Rectal smooth muscle tissue (tissue), 1 donor: ENCODE measurements around the gene TRAPPC5.
"Not testable (repeated sequence)": the region's sequence is repeated elsewhere in the genome, so short reads cannot be mapped to it uniquely, and the experiment has no call there.

Experiments
- H3K27ac ChIP-seq: one replicate; pipeline ENCODE4 v1.7.0; 2013; ENCODE audit warnings: low read depth, low read length, inconsistent platforms
- H3K27me3 ChIP-seq: one replicate; pipeline ENCODE4 v1.7.0; 2013; ENCODE audit warnings: low read length; ENCODE audit not compliant: control insufficient read depth, insufficient read depth
- H3K36me3 ChIP-seq: one replicate; pipeline ENCODE4 v1.7.0; 2013; ENCODE audit warnings: low read length; ENCODE audit not compliant: control insufficient read depth, insufficient read depth
- H3K4me1 ChIP-seq: one replicate; pipeline ENCODE4 v1.7.0; 2013; ENCODE audit warnings: low read length; ENCODE audit not compliant: control insufficient read depth, insufficient read depth
- H3K4me3 ChIP-seq: one replicate; pipeline ENCODE4 v1.7.0; 2013; ENCODE audit warnings: low read length
- H3K9ac ChIP-seq: one replicate; pipeline ENCODE4 v1.7.0; 2013; ENCODE audit warnings: low read length

TRAPPC5 gene

DNA sequence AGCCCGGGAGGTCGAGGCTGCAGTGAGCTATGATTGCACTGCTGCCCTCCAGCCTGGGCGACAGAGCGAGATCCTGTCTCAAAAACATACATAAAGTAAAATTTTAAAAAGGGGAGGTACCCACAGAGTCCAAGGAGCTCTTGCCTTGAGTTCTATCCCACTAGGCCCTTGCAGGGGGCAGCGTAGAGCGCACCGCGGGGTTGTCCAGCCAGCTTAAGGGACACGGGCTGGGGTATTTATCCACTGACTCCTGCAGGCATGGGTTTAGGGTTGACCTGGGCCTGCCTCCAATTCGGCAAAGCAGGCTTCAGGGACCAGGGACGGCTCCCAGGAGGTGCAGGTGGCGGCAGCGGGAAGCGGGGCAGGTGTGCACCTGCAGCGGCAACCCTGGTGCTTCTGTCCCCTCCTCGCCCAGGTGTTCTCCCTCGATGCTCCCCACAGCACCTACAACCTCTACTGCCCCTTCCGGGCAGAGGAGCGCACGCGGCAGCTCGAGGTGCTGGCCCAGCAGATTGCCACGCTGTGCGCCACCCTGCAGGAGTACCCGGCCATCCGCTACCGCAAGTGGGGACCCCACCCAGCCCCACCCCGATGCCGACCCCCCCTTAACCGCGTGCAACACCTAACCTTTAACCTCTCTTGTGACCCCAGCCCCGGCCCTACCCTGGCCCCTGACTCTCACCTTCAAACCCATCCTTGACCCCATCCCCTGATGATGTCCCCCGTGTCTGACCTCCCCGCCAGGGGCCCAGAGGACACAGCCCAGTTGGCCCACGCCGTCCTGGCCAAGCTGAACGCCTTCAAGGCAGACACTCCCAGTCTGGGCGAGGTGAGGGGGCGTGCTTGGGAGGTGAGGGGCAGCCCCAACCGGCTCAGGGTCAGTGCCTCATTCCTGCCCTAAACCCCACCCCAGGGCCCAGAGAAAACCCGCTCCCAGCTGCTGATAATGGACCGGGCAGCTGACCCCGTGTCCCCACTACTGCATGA lies 39.0 kb upstream of the TRAPPC5 start:
- Histone ChIP-seq H3K9ac (no peak overlapping the region), H3K27me3 (peaks cover under 1% of the 10 kb centered on the region), H3K4me3 (no peak overlapping the region), H3K36me3 (peaks cover 7% of the 10 kb centered on the region), H3K27ac (no peak overlapping the region), H3K4me1 (no peaks in the 10 kb centered on the region)

DNA sequence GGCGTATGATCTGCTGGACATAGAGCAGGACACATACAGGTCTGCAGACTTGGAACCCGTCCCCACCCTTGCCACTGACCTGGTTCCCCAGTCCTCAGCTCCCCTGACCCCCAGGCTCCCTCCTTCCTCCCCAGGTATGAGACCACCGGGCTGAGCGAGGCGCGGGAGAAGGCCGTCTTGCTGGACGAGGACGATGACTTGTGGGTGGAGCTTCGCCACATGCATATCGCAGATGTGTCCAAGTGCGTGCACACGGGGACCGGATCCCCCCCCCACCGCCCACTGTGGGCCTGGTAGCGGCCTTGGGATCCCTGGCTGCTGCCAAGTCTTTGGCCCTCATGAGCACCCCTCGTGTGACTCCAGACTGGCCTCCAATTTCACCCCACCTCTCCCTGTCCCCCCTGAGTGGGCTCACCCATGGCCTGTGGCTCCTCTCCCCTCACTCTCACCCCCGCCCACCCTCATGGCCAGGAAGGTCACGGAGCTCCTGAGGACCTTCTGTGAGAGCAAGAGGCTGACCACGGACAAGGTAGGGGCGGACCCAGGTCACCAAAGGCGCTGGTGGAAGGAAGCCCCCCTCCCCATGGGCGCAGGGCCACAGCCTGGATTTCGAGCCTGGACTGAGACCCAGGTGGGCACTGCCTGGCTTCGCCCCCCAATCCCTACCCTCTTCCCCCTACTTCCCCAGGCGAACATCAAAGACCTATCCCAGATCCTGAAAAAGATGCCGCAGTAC lies 38.2 kb upstream of the TRAPPC5 start:
- H3K27ac ChIP-seq, result no peak overlapping the region
- no peaks in the 10 kb centered on the region for H3K4me1 ChIP-seq
- no peaks in the 10 kb centered on the region for H3K27me3 ChIP-seq
- H3K9ac ChIP-seq, result no peak overlapping the region
- H3K4me3 ChIP-seq, result no peak overlapping the region
- peaks cover 7% of the 10 kb centered on the region for H3K36me3 ChIP-seq

GRCh38 chr19:7643031-7643415 lies 37.6 kb upstream of the TRAPPC5 start:
- no peaks in the 10 kb centered on the region for H3K27me3 ChIP-seq
- H3K4me1 ChIP-seq, result no peaks in the 10 kb centered on the region
- H3K9ac ChIP-seq, result no peak overlapping the region
- no peak overlapping the region for H3K4me3 ChIP-seq
- H3K27ac ChIP-seq, result no peak overlapping the region
- peaks cover 7% of the 10 kb centered on the region for H3K36me3 ChIP-seq

GRCh38 chr19:7643629-7644549 lies 36.7 kb upstream of the TRAPPC5 start:
- H3K4me1 ChIP-seq, H3K27me3 ChIP-seq, H3K36me3 ChIP-seq, H3K9ac ChIP-seq, H3K27ac ChIP-seq, H3K4me3 ChIP-seq: not testable (repeated sequence)

GRCh38 chr19:7644550-7644877 lies 36.1 kb upstream of the TRAPPC5 start:
- H3K36me3 ChIP-seq, result peaks cover 7% of the 10 kb centered on the region
- H3K27me3 ChIP-seq, result no peaks in the 10 kb centered on the region
- no peak overlapping the region for H3K4me3 ChIP-seq
- H3K9ac ChIP-seq, result no peak overlapping the region
- no peaks in the 10 kb centered on the region for H3K4me1 ChIP-seq
- no peak overlapping the region for H3K27ac ChIP-seq

- no peaks in the 10 kb centered on the region for H3K4me1 ChIP-seq
- H3K27me3 ChIP-seq, result no peaks in the 10 kb centered on the region
- peaks cover 2% of the 10 kb centered on the region for H3K36me3 ChIP-seq
- no peak overlapping the region for H3K4me3 ChIP-seq
- no peak overlapping the region for H3K27ac ChIP-seq
- no peak overlapping the region for H3K9ac ChIP-seq
Observed at GRCh38 chr19:7645163-7645562, 35.5 kb upstream of the TRAPPC5 start.

DNA sequence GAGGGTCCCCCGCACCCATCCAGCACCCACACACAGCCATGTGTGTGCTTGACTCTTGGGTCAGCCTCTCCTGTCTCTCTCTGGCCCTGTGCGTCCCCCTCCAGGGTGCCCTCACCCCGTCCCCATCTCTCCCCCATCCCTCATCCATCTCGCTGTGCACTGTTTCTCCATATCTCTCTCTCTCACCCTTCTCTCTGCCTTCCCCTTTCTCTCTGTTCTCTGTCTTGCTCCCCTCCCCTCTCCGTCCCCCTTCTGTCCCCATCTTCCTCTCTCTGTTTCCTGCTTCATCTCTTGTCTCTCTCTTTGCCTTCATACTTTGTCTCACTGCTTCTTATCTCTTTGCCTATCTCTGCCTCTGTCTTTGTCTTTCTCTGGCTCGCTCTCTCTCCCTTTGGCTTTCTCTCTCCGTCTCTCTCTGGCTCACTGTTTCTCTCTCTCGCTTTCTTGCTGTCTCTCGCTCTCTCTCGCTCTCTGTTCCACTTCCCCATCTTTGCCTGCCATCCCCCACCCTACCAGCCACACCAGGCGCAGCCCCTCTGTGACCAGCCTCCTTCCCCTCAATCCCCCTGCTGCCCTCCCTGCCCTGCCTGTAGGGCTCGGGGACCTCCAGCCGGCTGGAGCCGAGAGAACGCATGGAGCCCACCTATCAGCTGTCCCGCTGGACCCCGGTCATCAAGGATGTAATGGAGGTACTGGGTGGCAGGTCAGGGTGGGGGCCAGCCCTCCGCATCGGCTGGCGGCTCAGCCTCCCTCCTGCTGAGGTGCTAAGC lies 34.8 kb upstream of the TRAPPC5 start:
- H3K27ac ChIP-seq, result no peak overlapping the region
- H3K4me1 ChIP-seq, result no peaks in the 10 kb centered on the region
- no peaks in the 10 kb centered on the region for H3K27me3 ChIP-seq
- H3K36me3 ChIP-seq, result no peaks in the 10 kb centered on the region
- no peak overlapping the region for H3K9ac ChIP-seq
- H3K4me3 ChIP-seq, result no peak overlapping the region

- Histone ChIP-seq H3K4me1 (no peaks in the 10 kb centered on the region), H3K27me3 (no peaks in the 10 kb centered on the region), H3K9ac (no peak overlapping the region), H3K27ac (no peak overlapping the region), H3K4me3 (no peak overlapping the region), H3K36me3 (no peaks in the 10 kb centered on the region)
Observed at GRCh38 chr19:7646426-7646700, 34.3 kb upstream of the TRAPPC5 start.

DNA sequence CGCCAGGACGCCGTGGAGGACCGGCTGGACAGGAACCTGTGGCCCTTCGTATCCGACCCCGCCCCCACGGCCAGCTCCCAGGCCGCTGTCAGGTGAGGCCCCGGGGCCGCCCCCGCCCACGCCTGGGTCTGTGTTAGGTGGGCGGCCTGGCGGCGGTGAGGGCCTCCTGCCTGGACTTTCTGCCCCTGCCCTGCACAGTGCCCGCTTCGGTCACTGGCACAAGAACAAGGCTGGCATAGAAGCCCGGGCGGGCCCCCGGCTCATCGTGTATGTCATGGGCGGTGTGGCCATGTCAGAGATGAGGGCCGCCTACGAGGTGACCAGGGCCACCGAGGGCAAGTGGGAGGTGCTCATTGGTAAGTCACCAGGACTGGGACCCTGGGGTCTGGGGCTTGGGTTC lies 33.5 kb upstream of the TRAPPC5 start:
- Histone ChIP-seq H3K36me3 (no peaks in the 10 kb centered on the region), H3K9ac (no peak overlapping the region), H3K27me3 (no peaks in the 10 kb centered on the region), H3K4me3 (no peak overlapping the region), H3K4me1 (peaks cover 1% of the 10 kb centered on the region), H3K27ac (no peak overlapping the region)

GRCh38 chr19:7648265-7649014 lies 32.2 kb upstream of the TRAPPC5 start:
- no peaks in the 10 kb centered on the region for H3K27me3 ChIP-seq
- H3K36me3 ChIP-seq, result no peaks in the 10 kb centered on the region
- H3K9ac ChIP-seq, result no peak overlapping the region
- peaks cover 3% of the 10 kb centered on the region for H3K4me1 ChIP-seq
- H3K4me3 ChIP-seq, result no peak overlapping the region
- no peak overlapping the region for H3K27ac ChIP-seq

DNA sequence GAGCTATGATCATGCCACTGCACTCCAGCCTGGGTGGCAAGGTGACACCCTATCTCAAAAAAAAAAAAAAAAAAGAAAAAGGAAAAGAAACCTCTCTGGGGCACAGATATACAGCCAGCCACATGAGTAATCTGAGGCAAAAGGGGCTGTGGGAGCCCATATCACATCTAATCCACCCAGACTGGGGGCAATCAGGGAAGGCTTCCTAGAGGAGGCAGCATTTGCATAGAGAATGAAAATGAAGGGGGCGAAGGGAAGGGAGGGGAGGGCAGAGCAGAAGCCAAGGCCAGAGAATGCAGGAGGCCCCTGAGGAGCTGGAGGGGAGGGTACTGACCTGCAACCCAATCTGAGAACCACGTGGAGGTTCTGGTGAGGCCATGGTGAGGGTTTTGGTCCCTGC lies 30.5 kb upstream of the TRAPPC5 start:
- Histone ChIP-seq H3K9ac (no peak overlapping the region), H3K36me3 (no peaks in the 10 kb centered on the region), H3K27me3 (no peaks in the 10 kb centered on the region), H3K27ac (no peak overlapping the region), H3K4me3 (no peak overlapping the region), H3K4me1 (peaks cover 3% of the 10 kb centered on the region)
